Measurements from ENCODE around the gene DPP6. TPM values are rescaled to one million over a fixed set of nuclear protein-coding genes. Genes with fewer than 3 reads are reported as not detected.

Gene DPP6
- total and polyA plus RNA-seq, 5 donors from 2014 or later = not detected

- Mint-ChIP-seq H3K9me3 (peaks cover 0 to 11% (median 6%) of the 10 kb centered on the region in 7 donors), H3K27me3 (no peaks in the 10 kb centered on the region), H3K4me3 (no peak overlapping the region), H3K27ac (no peak overlapping the region), H3K4me1 (no peaks in the 10 kb centered on the region), H3K36me3 (no peaks in the 10 kb centered on the region)
- Histone ChIP-seq H3K36me3 (ENCODE audit: control insufficient read depth, insufficient read depth, low read length) (no peaks in the 10 kb centered on the region), H3K27ac (ENCODE audit: insufficient read depth, low read length, poor library complexity, severe bottlenecking) (no peak overlapping the region), H3K4me1 (ENCODE audit: control insufficient read depth, insufficient read depth, low read length, poor library complexity, severe bottlenecking) (no peaks in the 10 kb centered on the region), H3K4me3 (ENCODE audit: low read depth, low read length) (no peak overlapping the region), H3K27me3 (ENCODE audit: control insufficient read depth, insufficient read depth, low read length) (no peaks in the 10 kb centered on the region), H3K9me3 (ENCODE audit: control insufficient read depth in 2 of 2, low read length in 2 of 2) (no peaks in the 10 kb centered on the region)
- no peak for ATAC-seq (ENCODE audit: low read depth in 2 of 2)
- no peak for DNase-seq
These were observed 180.5 kb downstream of the DPP6 start for GRCh38 chr7:154232700-154233099.

GRCh38 chr7:154241988-154242387 is 189.8 kb downstream of the DPP6 start:
- Mint-ChIP-seq H3K4me3 (no peak overlapping the region), H3K4me1 (no peaks in the 10 kb centered on the region), H3K27ac (no peak overlapping the region), H3K36me3 (no peaks in the 10 kb centered on the region), H3K9me3 (peaks cover 0 to 18% (median 8%) of the 10 kb centered on the region in 7 donors), H3K27me3 (no peaks in the 10 kb centered on the region)
- H3K27me3 ChIP-seq (ENCODE audit: control insufficient read depth, insufficient read depth, low read length) = no peaks in the 10 kb centered on the region
- H3K27ac ChIP-seq (ENCODE audit: insufficient read depth, low read length, poor library complexity, severe bottlenecking) = no peak overlapping the region
- H3K4me1 ChIP-seq (ENCODE audit: control insufficient read depth, insufficient read depth, low read length, poor library complexity, severe bottlenecking) = no peaks in the 10 kb centered on the region
- no peaks in the 10 kb centered on the region for H3K36me3 ChIP-seq (ENCODE audit: control insufficient read depth, insufficient read depth, low read length)
- H3K4me3 ChIP-seq (ENCODE audit: low read depth, low read length) = no peak overlapping the region
- H3K9me3 ChIP-seq (ENCODE audit: control insufficient read depth in 2 of 2, low read length in 2 of 2) = peaks cover 0 to 12% of the 10 kb centered on the region in 2 experiments
- no peak for DNase-seq
- no peak for ATAC-seq (ENCODE audit: low read depth in 2 of 2)

GRCh38 chr7:154242709-154243108 is 190.5 kb downstream of the DPP6 start:
- no peaks in the 10 kb centered on the region for H3K36me3 Mint-ChIP-seq

GRCh38 chr7:154252046-154252445 is 199.8 kb downstream of the DPP6 start:
- no peak overlapping the region for H3K4me3 ChIP-seq (ENCODE audit: low read depth, low read length)
- no peaks in the 10 kb centered on the region for H3K4me1 ChIP-seq (ENCODE audit: control insufficient read depth, insufficient read depth, low read length, poor library complexity, severe bottlenecking)
- H3K9me3 Mint-ChIP-seq = peaks cover 0 to 22% (median 4%) of the 10 kb centered on the region in 7 donors
- H3K36me3 Mint-ChIP-seq = no peaks in the 10 kb centered on the region
- H3K4me3 Mint-ChIP-seq = no peak overlapping the region
- H3K36me3 ChIP-seq (ENCODE audit: control insufficient read depth, insufficient read depth, low read length) = no peaks in the 10 kb centered on the region
- no peak overlapping the region for H3K27ac Mint-ChIP-seq
- H3K9me3 ChIP-seq (ENCODE audit: control insufficient read depth in 2 of 2, low read length in 2 of 2) = no peaks in the 10 kb centered on the region
- DNase-seq (no peak), ATAC-seq (ENCODE audit: low read depth in 2 of 2) (no peak)
- no peak overlapping the region for H3K27ac ChIP-seq (ENCODE audit: insufficient read depth, low read length, poor library complexity, severe bottlenecking)
- no peaks in the 10 kb centered on the region for H3K27me3 Mint-ChIP-seq
- H3K4me1 Mint-ChIP-seq = no peaks in the 10 kb centered on the region
- no peaks in the 10 kb centered on the region for H3K27me3 ChIP-seq (ENCODE audit: control insufficient read depth, insufficient read depth, low read length)

More at GRCh38 chr7:154242709-154243108, 190.5 kb downstream of the DPP6 start:
- Histone ChIP-seq H3K27ac (ENCODE audit: insufficient read depth, low read length, poor library complexity, severe bottlenecking) (no peak overlapping the region), H3K27me3 (ENCODE audit: control insufficient read depth, insufficient read depth, low read length) (no peaks in the 10 kb centered on the region), H3K36me3 (ENCODE audit: control insufficient read depth, insufficient read depth, low read length) (no peaks in the 10 kb centered on the region), H3K4me1 (ENCODE audit: control insufficient read depth, insufficient read depth, low read length, poor library complexity, severe bottlenecking) (no peaks in the 10 kb centered on the region), H3K9me3 (ENCODE audit: control insufficient read depth in 2 of 2, low read length in 2 of 2) (peaks cover 0 to 12% of the 10 kb centered on the region in 2 experiments), H3K4me3 (ENCODE audit: low read depth, low read length) (no peak overlapping the region)
- peaks cover 0 to 22% (median 5%) of the 10 kb centered on the region in 7 donors for H3K9me3 Mint-ChIP-seq
- H3K4me3 Mint-ChIP-seq = no peak overlapping the region
- ATAC-seq (ENCODE audit: low read depth in 2 of 2) = no peak
- no peaks in the 10 kb centered on the region for H3K27me3 Mint-ChIP-seq
- no peak overlapping the region for H3K27ac Mint-ChIP-seq
- no peak for DNase-seq
- H3K4me1 Mint-ChIP-seq = no peaks in the 10 kb centered on the region

GRCh38 chr7:154253810-154254209 is 201.6 kb downstream of the DPP6 start:
- H3K27ac Mint-ChIP-seq = no peak overlapping the region
- H3K4me3 ChIP-seq (ENCODE audit: low read depth, low read length) = no peak overlapping the region
- H3K4me3 Mint-ChIP-seq = no peak overlapping the region
- H3K36me3 Mint-ChIP-seq = no peaks in the 10 kb centered on the region
- peaks cover 0 to 22% (median 4%) of the 10 kb centered on the region in 7 donors for H3K9me3 Mint-ChIP-seq
- no peak for DNase-seq
- H3K27ac ChIP-seq (ENCODE audit: insufficient read depth, low read length, poor library complexity, severe bottlenecking) = no peak overlapping the region
- H3K4me1 Mint-ChIP-seq = no peaks in the 10 kb centered on the region
- H3K27me3 ChIP-seq (ENCODE audit: control insufficient read depth, insufficient read depth, low read length) = no peaks in the 10 kb centered on the region
- no peaks in the 10 kb centered on the region for H3K36me3 ChIP-seq (ENCODE audit: control insufficient read depth, insufficient read depth, low read length)
- no peaks in the 10 kb centered on the region for H3K4me1 ChIP-seq (ENCODE audit: control insufficient read depth, insufficient read depth, low read length, poor library complexity, severe bottlenecking)
- no peaks in the 10 kb centered on the region for H3K9me3 ChIP-seq (ENCODE audit: control insufficient read depth in 2 of 2, low read length in 2 of 2)
- no peak for ATAC-seq (ENCODE audit: low read depth in 2 of 2)
- no peaks in the 10 kb centered on the region for H3K27me3 Mint-ChIP-seq

GRCh38 chr7:154255324-154255723 is 203.1 kb downstream of the DPP6 start:
- Mint-ChIP-seq H3K36me3 (no peaks in the 10 kb centered on the region), H3K4me3 (no peak overlapping the region), H3K4me1 (no peaks in the 10 kb centered on the region), H3K9me3 (peaks cover 0 to 22% (median 5%) of the 10 kb centered on the region in 7 donors), H3K27me3 (no peaks in the 10 kb centered on the region), H3K27ac (no peak overlapping the region)
- DNase-seq (no peak), ATAC-seq (ENCODE audit: low read depth in 2 of 2) (no peak)
- Histone ChIP-seq H3K9me3 (ENCODE audit: control insufficient read depth in 2 of 2, low read length in 2 of 2) (no peaks in the 10 kb centered on the region), H3K4me3 (ENCODE audit: low read depth, low read length) (no peak overlapping the region), H3K36me3 (ENCODE audit: control insufficient read depth, insufficient read depth, low read length) (no peaks in the 10 kb centered on the region), H3K4me1 (ENCODE audit: control insufficient read depth, insufficient read depth, low read length, poor library complexity, severe bottlenecking) (no peaks in the 10 kb centered on the region), H3K27me3 (ENCODE audit: control insufficient read depth, insufficient read depth, low read length) (no peaks in the 10 kb centered on the region), H3K27ac (ENCODE audit: insufficient read depth, low read length, poor library complexity, severe bottlenecking) (no peak overlapping the region)

GRCh38 chr7:154256150-154256549 is 204.0 kb downstream of the DPP6 start:
- Histone ChIP-seq H3K27me3 (ENCODE audit: control insufficient read depth, insufficient read depth, low read length) (no peaks in the 10 kb centered on the region), H3K9me3 (ENCODE audit: control insufficient read depth in 2 of 2, low read length in 2 of 2) (no peaks in the 10 kb centered on the region), H3K36me3 (ENCODE audit: control insufficient read depth, insufficient read depth, low read length) (no peaks in the 10 kb centered on the region), H3K4me1 (ENCODE audit: control insufficient read depth, insufficient read depth, low read length, poor library complexity, severe bottlenecking) (no peaks in the 10 kb centered on the region), H3K27ac (ENCODE audit: insufficient read depth, low read length, poor library complexity, severe bottlenecking) (no peak overlapping the region), H3K4me3 (ENCODE audit: low read depth, low read length) (no peak overlapping the region)
- Mint-ChIP-seq H3K4me1 (no peaks in the 10 kb centered on the region), H3K27ac (no peak overlapping the region), H3K36me3 (no peaks in the 10 kb centered on the region), H3K9me3 (peaks cover 0 to 15% (median 5%) of the 10 kb centered on the region in 7 donors), H3K27me3 (no peaks in the 10 kb centered on the region), H3K4me3 (no peak overlapping the region)
- ATAC-seq (ENCODE audit: low read depth in 2 of 2) (no peak), DNase-seq (no peak)

- no peak overlapping the region for H3K27ac ChIP-seq (ENCODE audit: insufficient read depth, low read length, poor library complexity, severe bottlenecking)
- Mint-ChIP-seq H3K27ac (no peak overlapping the region), H3K9me3 (peaks cover 1 to 13% (median 8%) of the 10 kb centered on the region in 7 donors), H3K27me3 (no peaks in the 10 kb centered on the region), H3K36me3 (no peaks in the 10 kb centered on the region), H3K4me1 (no peaks in the 10 kb centered on the region), H3K4me3 (no peak overlapping the region)
- no peaks in the 10 kb centered on the region for H3K36me3 ChIP-seq (ENCODE audit: control insufficient read depth, insufficient read depth, low read length)
- ATAC-seq (ENCODE audit: low read depth in 2 of 2) (no peak), DNase-seq (no peak)
- no peaks in the 10 kb centered on the region for H3K9me3 ChIP-seq (ENCODE audit: control insufficient read depth in 2 of 2, low read length in 2 of 2)
- no peaks in the 10 kb centered on the region for H3K4me1 ChIP-seq (ENCODE audit: control insufficient read depth, insufficient read depth, low read length, poor library complexity, severe bottlenecking)
- no peak overlapping the region for H3K4me3 ChIP-seq (ENCODE audit: low read depth, low read length)
- no peaks in the 10 kb centered on the region for H3K27me3 ChIP-seq (ENCODE audit: control insufficient read depth, insufficient read depth, low read length)
These were observed 207.2 kb downstream of the DPP6 start for GRCh38 chr7:154259396-154259795.
